ENCODE measurements around the gene LDLRAP1. TPM values are rescaled to one million over a fixed set of nuclear protein-coding genes. Genes with fewer than 3 reads are reported as not detected.

Gene LDLRAP1
- 8.4 TPM for polyA plus RNA-seq (2012; ENCODE audit: low read depth, missing spikeins)

- FAIRE-seq (peak; percentile 98), DNase-seq (ENCODE audit: insufficient read length, low spot score) (peak; percentile 84)
- no peak for TF ChIP-seq TAF1 (IDR thresholded peaks at IDR 0.05; ENCODE audit: low read depth, low read length)
Measured at GRCh38 chr1:25543425-25544242, at the start of gene LDLRAP1. Gene LDLRAP1 (plus strand): TSS chr1:25543606. CDS start chr1:25543699, 93 bp downstream.

GRCh38 chr1:25494952-25495351 is 48.5 kb upstream of the LDLRAP1 start:
- FAIRE-seq, result no peak
- no peak for TF ChIP-seq POU2F2 (IDR thresholded peaks at IDR 0.05; ENCODE audit: low read depth, low read length)
- TF ChIP-seq SPI1 (IDR thresholded peaks at IDR 0.05; ENCODE audit: low read depth, low read length), result no peak
- TF ChIP-seq POLR2A (IDR thresholded peaks at IDR 0.05; ENCODE audit: low read depth, low read length), result no peak
- no peak for TF ChIP-seq TAF1 (IDR thresholded peaks at IDR 0.05; ENCODE audit: low read depth, low read length)
- no peak for TF ChIP-seq POLR2AphosphoS5 (IDR thresholded peaks at IDR 0.05; ENCODE audit: low read depth, low read length)
- no peak for TF ChIP-seq PAX5 (IDR thresholded peaks at IDR 0.05; ENCODE audit: insufficient read depth, low read length, severe bottlenecking)

GRCh38 chr1:25500694-25501093 is 42.7 kb upstream of the LDLRAP1 start:
- TF ChIP-seq POLR2AphosphoS5 (IDR thresholded peaks at IDR 0.05; ENCODE audit: low read depth, low read length) (no peak), SPI1 (IDR thresholded peaks at IDR 0.05; ENCODE audit: low read depth, low read length) (no peak), POU2F2 (IDR thresholded peaks at IDR 0.05; ENCODE audit: low read depth, low read length) (no peak), TAF1 (IDR thresholded peaks at IDR 0.05; ENCODE audit: low read depth, low read length) (no peak), POLR2A (IDR thresholded peaks at IDR 0.05; ENCODE audit: low read depth, low read length) (no peak), PAX5 (IDR thresholded peaks at IDR 0.05; ENCODE audit: insufficient read depth, low read length, severe bottlenecking) (no peak)
- no peak for FAIRE-seq
- no peak for DNase-seq (ENCODE audit: insufficient read length, low spot score)

More at GRCh38 chr1:25494952-25495351, 48.5 kb upstream of the LDLRAP1 start:
- DNase-seq (ENCODE audit: insufficient read length, low spot score), result no peak

GRCh38 chr1:25501235-25502058 is 42.0 kb upstream of the LDLRAP1 start:
- DNase-seq (ENCODE audit: insufficient read length, low spot score), result no peak
- TF ChIP-seq POU2F2 (IDR thresholded peaks at IDR 0.05; ENCODE audit: low read depth, low read length) (no peak), SPI1 (IDR thresholded peaks at IDR 0.05; ENCODE audit: low read depth, low read length) (no peak), POLR2A (IDR thresholded peaks at IDR 0.05; ENCODE audit: low read depth, low read length) (no peak), POLR2AphosphoS5 (IDR thresholded peaks at IDR 0.05; ENCODE audit: low read depth, low read length) (no peak), PAX5 (IDR thresholded peaks at IDR 0.05; ENCODE audit: insufficient read depth, low read length, severe bottlenecking) (no peak), TAF1 (IDR thresholded peaks at IDR 0.05; ENCODE audit: low read depth, low read length) (no peak)
- no peak for FAIRE-seq

GRCh38 chr1:25502957-25503356 is 40.4 kb upstream of the LDLRAP1 start:
- DNase-seq (ENCODE audit: insufficient read length, low spot score) (no peak), FAIRE-seq (no peak)
- TF ChIP-seq POLR2A (IDR thresholded peaks at IDR 0.05; ENCODE audit: low read depth, low read length), result no peak
- no peak for TF ChIP-seq POU2F2 (IDR thresholded peaks at IDR 0.05; ENCODE audit: low read depth, low read length)
- TF ChIP-seq PAX5 (IDR thresholded peaks at IDR 0.05; ENCODE audit: insufficient read depth, low read length, severe bottlenecking), result no peak
- TF ChIP-seq TAF1 (IDR thresholded peaks at IDR 0.05; ENCODE audit: low read depth, low read length), result no peak
- TF ChIP-seq POLR2AphosphoS5 (IDR thresholded peaks at IDR 0.05; ENCODE audit: low read depth, low read length), result no peak
- TF ChIP-seq SPI1 (IDR thresholded peaks at IDR 0.05; ENCODE audit: low read depth, low read length), result no peak

- FAIRE-seq, result peak; percentile 83
- no peak for DNase-seq (ENCODE audit: insufficient read length, low spot score)
- no peak for TF ChIP-seq POU2F2 (IDR thresholded peaks at IDR 0.05; ENCODE audit: low read depth, low read length)
- TF ChIP-seq POLR2A (IDR thresholded peaks at IDR 0.05; ENCODE audit: low read depth, low read length), result no peak
- no peak for TF ChIP-seq POLR2AphosphoS5 (IDR thresholded peaks at IDR 0.05; ENCODE audit: low read depth, low read length)
- no peak for TF ChIP-seq SPI1 (IDR thresholded peaks at IDR 0.05; ENCODE audit: low read depth, low read length)
- no peak for TF ChIP-seq TAF1 (IDR thresholded peaks at IDR 0.05; ENCODE audit: low read depth, low read length)
- no peak for TF ChIP-seq PAX5 (IDR thresholded peaks at IDR 0.05; ENCODE audit: insufficient read depth, low read length, severe bottlenecking)
Measured at GRCh38 chr1:25503551-25504426, 39.6 kb upstream of the LDLRAP1 start.

GRCh38 chr1:25504706-25505595 is 38.5 kb upstream of the LDLRAP1 start:
- TF ChIP-seq POU2F2 (IDR thresholded peaks at IDR 0.05; ENCODE audit: low read depth, low read length) (no peak), SPI1 (IDR thresholded peaks at IDR 0.05; ENCODE audit: low read depth, low read length) (no peak), TAF1 (IDR thresholded peaks at IDR 0.05; ENCODE audit: low read depth, low read length) (no peak), POLR2A (IDR thresholded peaks at IDR 0.05; ENCODE audit: low read depth, low read length) (no peak), PAX5 (IDR thresholded peaks at IDR 0.05; ENCODE audit: insufficient read depth, low read length, severe bottlenecking) (no peak), POLR2AphosphoS5 (IDR thresholded peaks at IDR 0.05; ENCODE audit: low read depth, low read length) (no peak)
- no peak for DNase-seq (ENCODE audit: insufficient read length, low spot score)
- FAIRE-seq, result no peak

All from GM12891 (cell line).